GM23338 (cell line): Measurements from ENCODE around the gene TCP11L2.

Source experiments
- CREB1 ChIP-seq: fragments of 250-450 bp; sonication (Bioruptor Pico); IDR thresholded peaks from 2 replicates; pipeline ENCODE4 v1.5.0; 2020; ENCODE audit warnings: low read depth, mild to moderate bottlenecking, moderate library complexity
- EZH2 ChIP-seq: fragments of 200-600 bp; sonication (generic); IDR thresholded peaks from one replicate; pipeline ENCODE4 v1.8.0; 2017; ENCODE audit warnings: antibody characterized with exemption, mild to moderate bottlenecking, low read depth; ENCODE audit not compliant: unreplicated experiment
- EZH2phosphoT487 ChIP-seq: fragments of 200-600 bp; sonication (generic); IDR thresholded peaks from one replicate; pipeline ENCODE4 v1.8.1; 2018; ENCODE audit warnings: antibody characterized with exemption; ENCODE audit not compliant: unreplicated experiment
- JUNB ChIP-seq: IDR thresholded peaks from one replicate; pipeline ENCODE4 v1.6.1; 2016; ENCODE audit warnings: antibody characterized with exemption; ENCODE audit not compliant: unreplicated experiment
- NANOG ChIP-seq: IDR thresholded peaks from 2 replicates; pipeline ENCODE4 v1.6.1; 2016; ENCODE audit warnings: antibody characterized with exemption, borderline replicate concordance
- POLR2AphosphoS5 ChIP-seq: IDR thresholded peaks from 2 replicates; pipeline ENCODE4 v1.6.1; 2016; ENCODE audit warnings: antibody characterized with exemption, low read depth
- TF ChIP-seq, protein P1 (sequence below), 2 experiments: fragments of 200-600 bp in 1 of 2; sonication (generic) in 1 of 2; conservative IDR thresholded peaks; 2 replicates each; pipeline versions ENCODE4 v1.5.1 to v1.6.1; 2016 to 2017; ENCODE audit warnings: antibody characterized with exemption in 2 of 2, low read depth in 2 of 2, mild to moderate bottlenecking in 2 of 2, moderate library complexity in 1 of 2
- TF ChIP-seq, protein P2 (sequence below): IDR thresholded peaks from one replicate; pipeline ENCODE4 v1.6.1; 2018; ENCODE audit warnings: antibody characterized with exemption; ENCODE audit not compliant: unreplicated experiment
- TF ChIP-seq, protein P3 (sequence below): IDR thresholded peaks from 2 replicates; pipeline ENCODE4 v1.6.1; 2016; ENCODE audit warnings: antibody characterized with exemption

DNA sequence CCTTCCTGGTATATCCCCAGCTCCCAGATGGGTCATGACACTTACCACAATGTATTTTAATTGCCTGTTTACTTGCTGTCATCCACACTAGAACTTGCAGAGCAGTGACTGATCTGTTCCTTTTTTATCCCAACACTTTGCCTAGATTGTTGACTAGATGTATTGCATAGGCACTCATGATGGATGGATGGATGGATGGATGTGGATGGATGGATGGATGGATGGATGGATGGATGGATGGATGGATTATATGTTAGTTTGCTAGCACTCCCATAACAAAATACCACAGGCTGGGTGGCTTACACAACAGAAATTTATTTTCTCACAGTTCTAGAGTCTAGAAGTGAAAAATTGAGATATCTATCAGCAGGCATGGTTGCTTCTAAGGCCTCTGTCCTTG is 46.0 kb upstream of the TCP11L2 start:
- TF ChIP-seq, protein P1, sequence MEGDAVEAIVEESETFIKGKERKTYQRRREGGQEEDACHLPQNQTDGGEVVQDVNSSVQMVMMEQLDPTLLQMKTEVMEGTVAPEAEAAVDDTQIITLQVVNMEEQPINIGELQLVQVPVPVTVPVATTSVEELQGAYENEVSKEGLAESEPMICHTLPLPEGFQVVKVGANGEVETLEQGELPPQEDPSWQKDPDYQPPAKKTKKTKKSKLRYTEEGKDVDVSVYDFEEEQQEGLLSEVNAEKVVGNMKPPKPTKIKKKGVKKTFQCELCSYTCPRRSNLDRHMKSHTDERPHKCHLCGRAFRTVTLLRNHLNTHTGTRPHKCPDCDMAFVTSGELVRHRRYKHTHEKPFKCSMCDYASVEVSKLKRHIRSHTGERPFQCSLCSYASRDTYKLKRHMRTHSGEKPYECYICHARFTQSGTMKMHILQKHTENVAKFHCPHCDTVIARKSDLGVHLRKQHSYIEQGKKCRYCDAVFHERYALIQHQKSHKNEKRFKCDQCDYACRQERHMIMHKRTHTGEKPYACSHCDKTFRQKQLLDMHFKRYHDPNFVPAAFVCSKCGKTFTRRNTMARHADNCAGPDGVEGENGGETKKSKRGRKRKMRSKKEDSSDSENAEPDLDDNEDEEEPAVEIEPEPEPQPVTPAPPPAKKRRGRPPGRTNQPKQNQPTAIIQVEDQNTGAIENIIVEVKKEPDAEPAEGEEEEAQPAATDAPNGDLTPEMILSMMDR (conservative IDR thresholded peaks at IDR 0.05; ENCODE audit: low read depth in 2 of 2), result no peak
- no peak for TF ChIP-seq POLR2AphosphoS5
- no peak for TF ChIP-seq EZH2
- TF ChIP-seq, protein P2, sequence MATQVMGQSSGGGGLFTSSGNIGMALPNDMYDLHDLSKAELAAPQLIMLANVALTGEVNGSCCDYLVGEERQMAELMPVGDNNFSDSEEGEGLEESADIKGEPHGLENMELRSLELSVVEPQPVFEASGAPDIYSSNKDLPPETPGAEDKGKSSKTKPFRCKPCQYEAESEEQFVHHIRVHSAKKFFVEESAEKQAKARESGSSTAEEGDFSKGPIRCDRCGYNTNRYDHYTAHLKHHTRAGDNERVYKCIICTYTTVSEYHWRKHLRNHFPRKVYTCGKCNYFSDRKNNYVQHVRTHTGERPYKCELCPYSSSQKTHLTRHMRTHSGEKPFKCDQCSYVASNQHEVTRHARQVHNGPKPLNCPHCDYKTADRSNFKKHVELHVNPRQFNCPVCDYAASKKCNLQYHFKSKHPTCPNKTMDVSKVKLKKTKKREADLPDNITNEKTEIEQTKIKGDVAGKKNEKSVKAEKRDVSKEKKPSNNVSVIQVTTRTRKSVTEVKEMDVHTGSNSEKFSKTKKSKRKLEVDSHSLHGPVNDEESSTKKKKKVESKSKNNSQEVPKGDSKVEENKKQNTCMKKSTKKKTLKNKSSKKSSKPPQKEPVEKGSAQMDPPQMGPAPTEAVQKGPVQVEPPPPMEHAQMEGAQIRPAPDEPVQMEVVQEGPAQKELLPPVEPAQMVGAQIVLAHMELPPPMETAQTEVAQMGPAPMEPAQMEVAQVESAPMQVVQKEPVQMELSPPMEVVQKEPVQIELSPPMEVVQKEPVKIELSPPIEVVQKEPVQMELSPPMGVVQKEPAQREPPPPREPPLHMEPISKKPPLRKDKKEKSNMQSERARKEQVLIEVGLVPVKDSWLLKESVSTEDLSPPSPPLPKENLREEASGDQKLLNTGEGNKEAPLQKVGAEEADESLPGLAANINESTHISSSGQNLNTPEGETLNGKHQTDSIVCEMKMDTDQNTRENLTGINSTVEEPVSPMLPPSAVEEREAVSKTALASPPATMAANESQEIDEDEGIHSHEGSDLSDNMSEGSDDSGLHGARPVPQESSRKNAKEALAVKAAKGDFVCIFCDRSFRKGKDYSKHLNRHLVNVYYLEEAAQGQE, result no peak
- no peak for TF ChIP-seq EZH2phosphoT487
- TF ChIP-seq, protein P3, sequence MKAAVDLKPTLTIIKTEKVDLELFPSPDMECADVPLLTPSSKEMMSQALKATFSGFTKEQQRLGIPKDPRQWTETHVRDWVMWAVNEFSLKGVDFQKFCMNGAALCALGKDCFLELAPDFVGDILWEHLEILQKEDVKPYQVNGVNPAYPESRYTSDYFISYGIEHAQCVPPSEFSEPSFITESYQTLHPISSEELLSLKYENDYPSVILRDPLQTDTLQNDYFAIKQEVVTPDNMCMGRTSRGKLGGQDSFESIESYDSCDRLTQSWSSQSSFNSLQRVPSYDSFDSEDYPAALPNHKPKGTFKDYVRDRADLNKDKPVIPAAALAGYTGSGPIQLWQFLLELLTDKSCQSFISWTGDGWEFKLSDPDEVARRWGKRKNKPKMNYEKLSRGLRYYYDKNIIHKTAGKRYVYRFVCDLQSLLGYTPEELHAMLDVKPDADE, result no peak
- TF ChIP-seq JUNB, result no peak
- TF ChIP-seq NANOG, result no peak
- TF ChIP-seq CREB1 (CRISPR knock-in tag), result no peak
